IMR-90 (cell line): ENCODE data around the gene TDRD12.

Experiments
- CHD1 ChIP-seq: IDR thresholded peaks from 2 replicates; pipeline ENCODE4 v1.6.1; 2012; ENCODE audit warnings: low read depth, low read length, improper control_type of control experiment
- MAZ ChIP-seq: IDR thresholded peaks from 2 replicates; pipeline ENCODE4 v1.6.1; 2012; ENCODE audit warnings: low read depth, mild to moderate bottlenecking, low read length, improper control_type of control experiment, moderate library complexity, borderline replicate concordance
- MXI1 ChIP-seq: IDR thresholded peaks from 2 replicates; pipeline ENCODE4 v1.6.1; 2012; ENCODE audit warnings: low read depth, mild to moderate bottlenecking, low read length, moderate library complexity, borderline replicate concordance
- POLR2A ChIP-seq: IDR thresholded peaks from 2 replicates; pipeline ENCODE4 v1.6.1; 2012; ENCODE audit warnings: mild to moderate bottlenecking, low read depth, low read length
- TF ChIP-seq, protein P1 (sequence below): conservative IDR thresholded peaks from 2 replicates; pipeline ENCODE4 v1.5.1; 2012; ENCODE audit warnings: mild to moderate bottlenecking, low read depth, low read length, improper control_type of control experiment
- TF ChIP-seq, protein P2 (sequence below): fragments of 150-350 bp; IDR thresholded peaks from 2 replicates; pipeline ENCODE4 v1.6.1; 2016; ENCODE audit warnings: low read depth, mild to moderate bottlenecking, low read length, moderate library complexity, borderline replicate concordance

- TF ChIP-seq, protein P1, sequence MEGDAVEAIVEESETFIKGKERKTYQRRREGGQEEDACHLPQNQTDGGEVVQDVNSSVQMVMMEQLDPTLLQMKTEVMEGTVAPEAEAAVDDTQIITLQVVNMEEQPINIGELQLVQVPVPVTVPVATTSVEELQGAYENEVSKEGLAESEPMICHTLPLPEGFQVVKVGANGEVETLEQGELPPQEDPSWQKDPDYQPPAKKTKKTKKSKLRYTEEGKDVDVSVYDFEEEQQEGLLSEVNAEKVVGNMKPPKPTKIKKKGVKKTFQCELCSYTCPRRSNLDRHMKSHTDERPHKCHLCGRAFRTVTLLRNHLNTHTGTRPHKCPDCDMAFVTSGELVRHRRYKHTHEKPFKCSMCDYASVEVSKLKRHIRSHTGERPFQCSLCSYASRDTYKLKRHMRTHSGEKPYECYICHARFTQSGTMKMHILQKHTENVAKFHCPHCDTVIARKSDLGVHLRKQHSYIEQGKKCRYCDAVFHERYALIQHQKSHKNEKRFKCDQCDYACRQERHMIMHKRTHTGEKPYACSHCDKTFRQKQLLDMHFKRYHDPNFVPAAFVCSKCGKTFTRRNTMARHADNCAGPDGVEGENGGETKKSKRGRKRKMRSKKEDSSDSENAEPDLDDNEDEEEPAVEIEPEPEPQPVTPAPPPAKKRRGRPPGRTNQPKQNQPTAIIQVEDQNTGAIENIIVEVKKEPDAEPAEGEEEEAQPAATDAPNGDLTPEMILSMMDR, result no peak
- TF ChIP-seq MXI1, result no peak
- no peak for TF ChIP-seq POLR2A
- TF ChIP-seq CHD1, result no peak
- TF ChIP-seq, protein P2, sequence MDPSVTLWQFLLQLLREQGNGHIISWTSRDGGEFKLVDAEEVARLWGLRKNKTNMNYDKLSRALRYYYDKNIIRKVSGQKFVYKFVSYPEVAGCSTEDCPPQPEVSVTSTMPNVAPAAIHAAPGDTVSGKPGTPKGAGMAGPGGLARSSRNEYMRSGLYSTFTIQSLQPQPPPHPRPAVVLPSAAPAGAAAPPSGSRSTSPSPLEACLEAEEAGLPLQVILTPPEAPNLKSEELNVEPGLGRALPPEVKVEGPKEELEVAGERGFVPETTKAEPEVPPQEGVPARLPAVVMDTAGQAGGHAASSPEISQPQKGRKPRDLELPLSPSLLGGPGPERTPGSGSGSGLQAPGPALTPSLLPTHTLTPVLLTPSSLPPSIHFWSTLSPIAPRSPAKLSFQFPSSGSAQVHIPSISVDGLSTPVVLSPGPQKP, result no peak
- TF ChIP-seq MAZ, result no peak
Measured at GRCh38 chr19:32748497-32748896, 28.9 kb downstream of the TDRD12 start.
